GM12864 (cell line): Measurements from ENCODE around the gene FBXL7.

ENCODE experiments used
- DNase-seq: peaks from one replicate; pipeline ENCODE4 v3.0.0-alpha.2; 2011; ENCODE audit warnings: low read depth
- H3K4me3 ChIP-seq: 2 replicates; pipeline ENCODE4 v1.5.1; 2011; ENCODE audit warnings: mild to moderate bottlenecking, low read depth, low read length, control low read depth
- TF ChIP-seq, protein P1 (sequence below): IDR thresholded peaks from 2 replicates; pipeline ENCODE4 v1.5.1; 2011; ENCODE audit warnings: low read depth, mild to moderate bottlenecking, moderate library complexity, low read length, control low read depth, inconsistent platforms; ENCODE audit errors: missing control alignments

The FBXL7 gene

DNA sequence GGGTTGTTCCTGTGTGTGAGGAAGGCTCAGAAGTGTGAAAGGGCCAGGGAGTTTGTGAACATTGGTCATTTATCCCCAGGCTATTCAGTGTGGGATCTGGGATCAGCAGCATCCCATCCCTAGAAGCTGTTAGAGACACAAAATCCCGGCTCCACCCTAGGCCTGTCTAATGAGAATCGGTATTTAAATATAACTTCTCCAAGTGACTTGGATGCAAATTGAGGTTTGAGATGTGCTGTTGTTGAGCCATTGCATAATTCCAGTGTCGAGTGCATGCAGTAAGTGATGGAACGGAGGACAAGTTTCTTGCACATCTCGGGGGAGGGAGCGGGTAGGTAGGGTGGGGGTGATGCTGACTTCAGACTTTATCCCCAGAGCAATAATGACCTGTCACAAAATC lies 138.3 kb downstream of the FBXL7 start:
- H3K4me3 ChIP-seq, result no peak overlapping the region

GRCh38 chr5:15639288-15639687 lies 139.3 kb downstream of the FBXL7 start:
- TF ChIP-seq, protein P1, sequence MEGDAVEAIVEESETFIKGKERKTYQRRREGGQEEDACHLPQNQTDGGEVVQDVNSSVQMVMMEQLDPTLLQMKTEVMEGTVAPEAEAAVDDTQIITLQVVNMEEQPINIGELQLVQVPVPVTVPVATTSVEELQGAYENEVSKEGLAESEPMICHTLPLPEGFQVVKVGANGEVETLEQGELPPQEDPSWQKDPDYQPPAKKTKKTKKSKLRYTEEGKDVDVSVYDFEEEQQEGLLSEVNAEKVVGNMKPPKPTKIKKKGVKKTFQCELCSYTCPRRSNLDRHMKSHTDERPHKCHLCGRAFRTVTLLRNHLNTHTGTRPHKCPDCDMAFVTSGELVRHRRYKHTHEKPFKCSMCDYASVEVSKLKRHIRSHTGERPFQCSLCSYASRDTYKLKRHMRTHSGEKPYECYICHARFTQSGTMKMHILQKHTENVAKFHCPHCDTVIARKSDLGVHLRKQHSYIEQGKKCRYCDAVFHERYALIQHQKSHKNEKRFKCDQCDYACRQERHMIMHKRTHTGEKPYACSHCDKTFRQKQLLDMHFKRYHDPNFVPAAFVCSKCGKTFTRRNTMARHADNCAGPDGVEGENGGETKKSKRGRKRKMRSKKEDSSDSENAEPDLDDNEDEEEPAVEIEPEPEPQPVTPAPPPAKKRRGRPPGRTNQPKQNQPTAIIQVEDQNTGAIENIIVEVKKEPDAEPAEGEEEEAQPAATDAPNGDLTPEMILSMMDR, result no peak
- H3K4me3 ChIP-seq, result no peak overlapping the region
- DNase-seq, result no peak

More for the DNA sequence above, 138.3 kb downstream of the FBXL7 start:
- DNase-seq, result no peak
- TF ChIP-seq, protein P1, result no peak

DNA sequence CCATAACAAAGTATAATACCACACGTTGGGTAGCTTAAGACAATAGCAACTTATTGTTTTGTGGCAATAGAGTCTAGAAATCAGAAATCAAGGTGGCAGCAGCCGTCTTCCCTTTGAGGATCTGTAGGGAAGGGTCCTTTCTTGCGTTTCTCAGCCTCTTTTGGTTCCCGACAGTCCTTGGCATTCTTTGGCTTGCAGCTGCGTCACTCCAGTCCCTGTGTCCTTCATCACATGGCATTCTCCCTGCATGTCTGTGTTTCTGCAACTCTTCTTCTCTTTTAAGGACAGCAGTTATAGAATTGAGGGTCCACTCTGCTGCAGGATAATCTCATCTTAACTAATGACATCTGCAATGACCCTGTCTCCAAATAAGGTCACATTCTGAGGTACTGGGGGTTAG lies 140.1 kb downstream of the FBXL7 start:
- TF ChIP-seq, protein P1, result no peak
- no peak overlapping the region for H3K4me3 ChIP-seq
- no peak for DNase-seq

DNA sequence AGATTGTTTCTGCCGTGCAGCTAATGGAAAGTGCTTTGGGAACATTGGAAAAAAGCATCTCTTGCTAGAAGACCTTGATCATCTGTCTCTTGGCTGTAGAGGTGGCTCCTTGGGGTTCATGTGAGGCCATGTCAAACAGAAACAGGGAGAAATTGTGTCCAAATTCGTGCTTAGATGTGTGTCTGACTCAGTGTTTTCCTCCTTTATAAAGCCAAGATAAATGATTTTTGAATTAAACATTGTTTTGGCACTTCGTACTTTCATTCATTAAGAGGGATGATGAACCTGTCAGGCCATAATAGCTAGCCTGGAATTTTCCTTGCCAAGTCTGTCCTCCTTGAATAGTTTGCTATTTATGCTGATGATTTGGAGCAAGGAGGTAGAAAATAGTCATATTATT lies 143.8 kb downstream of the FBXL7 start:
- H3K4me3 ChIP-seq, result no peak overlapping the region
- no peak for DNase-seq
- TF ChIP-seq, protein P1, result no peak

DNA sequence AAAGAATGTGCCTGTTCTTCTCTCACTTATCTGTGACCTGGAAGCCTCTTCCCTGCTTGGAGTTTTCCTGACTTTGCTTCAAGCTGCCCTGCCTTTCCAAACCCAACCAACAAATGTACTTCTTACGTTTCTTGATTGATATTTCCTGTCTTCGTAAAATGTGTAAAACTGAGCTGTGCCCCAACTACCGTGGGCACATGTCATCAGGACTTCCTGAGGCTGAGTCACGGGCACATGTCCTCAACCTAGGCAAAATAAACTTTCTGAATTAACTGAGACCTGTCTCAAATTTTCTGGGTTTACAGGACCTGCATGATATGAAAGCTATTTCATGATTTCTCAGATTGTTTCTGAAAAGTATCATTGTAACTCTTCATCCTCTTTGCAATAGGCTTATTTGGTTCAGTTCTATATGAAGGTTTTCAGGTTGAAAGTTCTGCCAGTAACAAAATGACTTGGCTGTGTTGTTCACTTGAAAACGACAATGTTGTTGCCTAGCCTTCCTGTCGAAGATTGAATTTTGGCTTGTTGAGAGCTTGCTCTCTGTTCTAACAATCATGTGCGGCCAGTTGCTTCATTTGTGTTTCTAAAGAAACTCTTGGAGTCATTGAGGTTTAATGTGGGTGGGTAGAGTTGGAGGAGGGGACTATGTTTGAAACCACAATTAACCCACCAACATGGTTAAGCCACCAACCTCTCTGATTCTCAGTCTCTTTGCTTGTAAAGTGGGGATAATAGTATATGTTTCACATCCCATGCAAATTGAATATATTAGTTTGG lies 145.6 kb downstream of the FBXL7 start:
- no peak for DNase-seq
- TF ChIP-seq, protein P1, result no peak
- H3K4me3 ChIP-seq, result no peak overlapping the region

GRCh38 chr5:15646371-15646770 lies 146.4 kb downstream of the FBXL7 start:
- DNase-seq, result no peak
- H3K4me3 ChIP-seq, result no peak overlapping the region

More at GRCh38 chr5:15646371-15646770, 146.4 kb downstream of the FBXL7 start:
- TF ChIP-seq, protein P1, result no peak
